HPDE6-E6E7 (cell line): ENCODE measurements around the gene ALG10.
"Not testable (repeated sequence)": the region's sequence is repeated elsewhere in the genome, so short reads cannot be mapped to it uniquely, and the experiment has no call there.

Experiments used
- DNase-seq: peaks from one replicate; pipeline ENCODE4 v3.0.0; 2011; ENCODE audit warnings: missing footprints; ENCODE audit errors: extremely low spot score

Gene ALG10

GRCh38 chr12:34022079-34022830 lies at the start of gene ALG10:
Gene ALG10 (plus strand): TSS chr12:34022496. CDS start chr12:34022600, 104 bp downstream.
- DNase-seq, result peak; percentile 70

GRCh38 chr12:33972884-33973283 lies 49.4 kb upstream of the ALG10 start:
- not testable (repeated sequence) for DNase-seq

- peak; percentile 7 for DNase-seq
Observed at GRCh38 chr12:33977887-33978286, 44.4 kb upstream of the ALG10 start.

- DNase-seq, result no peak
Observed at GRCh38 chr12:33988197-33988805, 34.0 kb upstream of the ALG10 start.

GRCh38 chr12:33988913-33989312 lies 33.4 kb upstream of the ALG10 start:
- peak; percentile 25 for DNase-seq

GRCh38 chr12:33994857-33995808 lies 27.2 kb upstream of the ALG10 start:
- DNase-seq, result no peak

GRCh38 chr12:34008835-34009234 lies 13.5 kb upstream of the ALG10 start:
- DNase-seq, result not testable (repeated sequence)

- DNase-seq, result no peak
Observed at GRCh38 chr12:34016361-34016760, 5.9 kb upstream of the ALG10 start.

- no peak for DNase-seq
Observed at GRCh38 chr12:34021071-34021470, 1.2 kb upstream of the ALG10 start.

- not testable (repeated sequence) for DNase-seq
Observed at GRCh38 chr12:34027661-34028060, 5.4 kb downstream of the ALG10 start.

- DNase-seq, result no peak
Observed at GRCh38 chr12:34030591-34030990, 8.3 kb downstream of the ALG10 start.

GRCh38 chr12:34033628-34034296 lies 11.5 kb downstream of the ALG10 start:
- no peak for DNase-seq

- DNase-seq, result not testable (repeated sequence)
Observed at GRCh38 chr12:34038357-34038756, 16.1 kb downstream of the ALG10 start.

- no peak for DNase-seq
Observed at GRCh38 chr12:34046570-34046969, 24.3 kb downstream of the ALG10 start.

- DNase-seq, result not testable (repeated sequence)
Observed at GRCh38 chr12:34047855-34048254, 25.6 kb downstream of the ALG10 start.

- no peak for DNase-seq
Observed at GRCh38 chr12:34048714-34049113, 26.4 kb downstream of the ALG10 start.

GRCh38 chr12:34051486-34051885 lies 29.2 kb downstream of the ALG10 start:
- no peak for DNase-seq

GRCh38 chr12:34054938-34055337 lies 32.6 kb downstream of the ALG10 start:
- DNase-seq, result no peak
